IMR-90 (cell line): ENCODE results near the gene HECTD1.

Experiments
- CEBPB ChIP-seq: IDR thresholded peaks from 2 replicates; pipeline ENCODE4 v1.6.1; 2012; ENCODE audit warnings: low read depth, low read length, improper control_type of control experiment
- CHD1 ChIP-seq: IDR thresholded peaks from 2 replicates; pipeline ENCODE4 v1.6.1; 2012; ENCODE audit warnings: low read depth, low read length, improper control_type of control experiment
- CTCF ChIP-seq: conservative IDR thresholded peaks from 2 replicates; pipeline ENCODE4 v1.5.1; 2012; ENCODE audit warnings: mild to moderate bottlenecking, low read depth, low read length, improper control_type of control experiment
- FOS ChIP-seq: fragments of 150-350 bp; IDR thresholded peaks from 2 replicates; pipeline ENCODE4 v1.6.1; 2016; ENCODE audit warnings: low read depth, low read length
- MAFK ChIP-seq: IDR thresholded peaks from 2 replicates; pipeline ENCODE4 v1.6.1; 2012; ENCODE audit warnings: low read depth, low read length, improper control_type of control experiment
- MAZ ChIP-seq: IDR thresholded peaks from 2 replicates; pipeline ENCODE4 v1.6.1; 2012; ENCODE audit warnings: low read depth, mild to moderate bottlenecking, low read length, improper control_type of control experiment, moderate library complexity, borderline replicate concordance
- MXI1 ChIP-seq: IDR thresholded peaks from 2 replicates; pipeline ENCODE4 v1.6.1; 2012; ENCODE audit warnings: low read depth, mild to moderate bottlenecking, low read length, moderate library complexity, borderline replicate concordance
- POLR2A ChIP-seq: IDR thresholded peaks from 2 replicates; pipeline ENCODE4 v1.6.1; 2012; ENCODE audit warnings: mild to moderate bottlenecking, low read depth, low read length
- RCOR1 ChIP-seq: IDR thresholded peaks from 2 replicates; pipeline ENCODE4 v1.6.1; 2012; ENCODE audit warnings: mild to moderate bottlenecking, low read length, improper control_type of control experiment; ENCODE audit not compliant: insufficient replicate concordance
- SMC3 ChIP-seq: fragments of 150-350 bp; IDR thresholded peaks from 2 replicates; pipeline ENCODE4 v1.6.1; 2016; ENCODE audit warnings: low read depth, mild to moderate bottlenecking, antibody characterized with exemption, low read length, moderate library complexity
- TF ChIP-seq, protein P1 (sequence below): fragments of 150-350 bp; IDR thresholded peaks from 2 replicates; pipeline ENCODE4 v1.6.1; 2017; ENCODE audit warnings: mild to moderate bottlenecking, antibody characterized with exemption, low read length, low read depth

GRCh38 chr14:31181271-31181670 is 26.3 kb downstream of the HECTD1 start:
- TF ChIP-seq POLR2A: no peak
- TF ChIP-seq CTCF: no peak
- no peak for TF ChIP-seq SMC3
- no peak for TF ChIP-seq MAFK
- TF ChIP-seq CHD1: no peak
- no peak for TF ChIP-seq MAZ
- TF ChIP-seq, protein P1, sequence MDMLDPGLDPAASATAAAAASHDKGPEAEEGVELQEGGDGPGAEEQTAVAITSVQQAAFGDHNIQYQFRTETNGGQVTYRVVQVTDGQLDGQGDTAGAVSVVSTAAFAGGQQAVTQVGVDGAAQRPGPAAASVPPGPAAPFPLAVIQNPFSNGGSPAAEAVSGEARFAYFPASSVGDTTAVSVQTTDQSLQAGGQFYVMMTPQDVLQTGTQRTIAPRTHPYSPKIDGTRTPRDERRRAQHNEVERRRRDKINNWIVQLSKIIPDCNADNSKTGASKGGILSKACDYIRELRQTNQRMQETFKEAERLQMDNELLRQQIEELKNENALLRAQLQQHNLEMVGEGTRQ: no peak
- TF ChIP-seq CEBPB: no peak
- TF ChIP-seq FOS: no peak
- TF ChIP-seq MXI1: no peak
- TF ChIP-seq RCOR1: no peak
